Liver (tissue), 9 donors: ENCODE measurements around the gene NTM. TPM values are rescaled to one million over a fixed set of nuclear protein-coding genes. Genes with fewer than 3 reads are reported as not detected.

Experiments
- DNase-seq: peaks from one replicate; pipeline ENCODE4 v3.0.0-alpha.2; 2017; ENCODE audit warnings: low spot score
- H3K27ac ChIP-seq, 2 donors: one replicate each; pipeline ENCODE4 v1.7.0; 2013; ENCODE audit warnings: inconsistent platforms in 2 of 2, low read length in 2 of 2, control low read depth in 1 of 2, low read depth in 1 of 2, mild to moderate bottlenecking in 1 of 2
- H3K27me3 ChIP-seq, 4 donors: one replicate each; pipeline versions ENCODE4 v1.6.1 to v1.7.0; 2013; ENCODE audit warnings: low read length in 3 of 4, inconsistent platforms in 1 of 4, mild to moderate bottlenecking in 1 of 4, moderate library complexity in 1 of 4; ENCODE audit not compliant: control insufficient read depth in 4 of 4, insufficient read depth in 4 of 4
- H3K36me3 ChIP-seq, 4 donors: one replicate each; pipeline versions ENCODE4 v1.6.1 to v1.7.0; 2013; ENCODE audit warnings: low read length in 3 of 4, mild to moderate bottlenecking in 3 of 4, low read depth in 1 of 4, moderate library complexity in 1 of 4; ENCODE audit not compliant: control insufficient read depth in 4 of 4, insufficient read depth in 3 of 4
- H3K4me1 ChIP-seq, 4 donors: one replicate each; pipeline versions ENCODE4 v1.6.1 to v1.7.0; 2013; ENCODE audit warnings: low read length in 3 of 4, mild to moderate bottlenecking in 3 of 4, moderate library complexity in 1 of 4; ENCODE audit not compliant: control insufficient read depth in 4 of 4, insufficient read depth in 4 of 4
- H3K4me3 ChIP-seq, 3 donors: one replicate each; pipeline versions ENCODE4 v1.6.1 to v1.7.0; 2013; ENCODE audit warnings: low read length in 3 of 3, control low read depth in 1 of 3, low read depth in 1 of 3, mild to moderate bottlenecking in 1 of 3
- H3K9ac ChIP-seq, 2 donors: one replicate each; pipeline ENCODE4 v1.7.0; 2013; ENCODE audit warnings: low read length in 2 of 2, mild to moderate bottlenecking in 2 of 2, moderate library complexity in 2 of 2, control low read depth in 1 of 2, low read depth in 1 of 2
- H3K9me3 ChIP-seq, 4 donors: one replicate each; pipeline versions ENCODE4 v1.6.1 to v1.7.0; 2013; ENCODE audit warnings: low read length in 3 of 4; ENCODE audit not compliant: control insufficient read depth in 4 of 4
- ATF3 ChIP-seq: IDR thresholded peaks from 2 replicates; pipeline ENCODE4 v1.6.1; 2016; ENCODE audit warnings: antibody characterized with exemption
- CTCF ChIP-seq: fragments of 150-350 bp; IDR thresholded peaks from 2 replicates; pipeline ENCODE4 v1.5.1; 2017; ENCODE audit warnings: improper control_type of control experiment, low read depth, low read length; ENCODE audit not compliant: missing input control
- EGR1 ChIP-seq, 2 donors: IDR thresholded peaks; 2 replicates each; pipeline ENCODE4 v1.6.1; 2016 to 2018; ENCODE audit warnings: antibody characterized with exemption in 2 of 2, low read depth in 2 of 2
- FOXA1 ChIP-seq: IDR thresholded peaks from 2 replicates; pipeline ENCODE4 v1.6.1; 2016; ENCODE audit warnings: antibody characterized with exemption
- FOXA2 ChIP-seq: IDR thresholded peaks from 2 replicates; pipeline ENCODE4 v1.6.1; 2016; ENCODE audit warnings: antibody characterized with exemption
- GABPA ChIP-seq, 2 donors: IDR thresholded peaks in 1 of 2; conservative IDR thresholded peaks in 1 of 2; 2 replicates each; pipeline ENCODE4 v1.6.1; 2016; ENCODE audit warnings: antibody characterized with exemption in 2 of 2, mild to moderate bottlenecking in 1 of 2, moderate library complexity in 1 of 2
- HNF4A ChIP-seq, 2 donors: conservative IDR thresholded peaks; 2 replicates each; pipeline ENCODE4 v1.6.1; 2016; ENCODE audit warnings: antibody characterized with exemption in 2 of 2, mild to moderate bottlenecking in 2 of 2
- HNF4G ChIP-seq: IDR thresholded peaks from 2 replicates; pipeline ENCODE4 v1.6.1; 2016; ENCODE audit warnings: antibody characterized with exemption
- JUND ChIP-seq, 2 donors: IDR thresholded peaks; 2 replicates each; pipeline ENCODE4 v1.6.1; 2016; ENCODE audit warnings: antibody characterized with exemption in 2 of 2
- MAX ChIP-seq: IDR thresholded peaks from 2 replicates; pipeline ENCODE4 v1.6.1; 2016; ENCODE audit warnings: antibody characterized with exemption
- NR2F2 ChIP-seq: IDR thresholded peaks from 2 replicates; pipeline ENCODE4 v1.6.1; 2016; ENCODE audit warnings: antibody characterized with exemption
- RAD21 ChIP-seq, 2 donors: IDR thresholded peaks; 2 replicates each; pipeline ENCODE4 v1.6.1; 2016; ENCODE audit warnings: antibody characterized with exemption in 2 of 2, mild to moderate bottlenecking in 2 of 2
- REST ChIP-seq: IDR thresholded peaks from 2 replicates; pipeline ENCODE4 v1.6.1; 2016; ENCODE audit warnings: antibody characterized with exemption, mild to moderate bottlenecking
- RXRA ChIP-seq, 2 donors: IDR thresholded peaks; 2 replicates each; pipeline ENCODE4 v1.6.1; 2017 to 2018; ENCODE audit warnings: antibody characterized with exemption in 2 of 2, mild to moderate bottlenecking in 1 of 2
- SP1 ChIP-seq: IDR thresholded peaks from 2 replicates; pipeline ENCODE4 v1.6.1; 2018; ENCODE audit warnings: antibody characterized with exemption, mild to moderate bottlenecking
- TAF1 ChIP-seq: conservative IDR thresholded peaks from 2 replicates; pipeline ENCODE4 v1.6.1; 2016; ENCODE audit warnings: antibody characterized with exemption, mild to moderate bottlenecking
- YY1 ChIP-seq: IDR thresholded peaks from 2 replicates; pipeline ENCODE4 v1.6.1; 2016; ENCODE audit warnings: antibody characterized with exemption, mild to moderate bottlenecking
- ZBTB33 ChIP-seq: IDR thresholded peaks from 2 replicates; pipeline ENCODE4 v1.6.1; 2016; ENCODE audit warnings: antibody characterized with exemption
- WGBS: extraction: QIAGEN DNeasy Blood & Tissue Kit; methylation state at CpG from one replicate; pipeline ENCODE4 v1.1.7; 2013; 5-methylcytosine and 5-hydroxymethylcytosine counted together
- polyA plus RNA-seq, 2 donors: library from polyadenylated mRNA; stranded (reverse) in 1 of 2; unstranded in 1 of 2; fragments of 200-250 nt in 1 of 2; fragments of >200 nt in 1 of 2; fragmentation: Nextera tagmentation in 1 of 2; extraction: Ambion mirVana in 1 of 2; gene quantifications; one replicate each; pipeline versions ENCODE4 v1.2.1 to v1.2.3, GENCODE V29; 2013 to 2015
- total RNA-seq, 2 donors: library from RNA; depleted of rRNA; stranded (reverse); fragments of >200 nt; gene quantifications; one replicate each; pipeline ENCODE4 v1.2.3, GENCODE V29; 2014
- donor health status: healthy.
- donor health status: healthy.
- donor health status: healthy.
- donor health status: healthy.
- donor health status: healthy.

The NTM gene
- total and polyA plus RNA-seq, 4 donors: 0.08 to 1.1 (median 0.08) TPM; not detected in 1

GRCh38 chr11:132256528-132257279, 886.3 kb downstream of the NTM start:
- TF ChIP-seq MAX (no peak), GABPA (IDR thresholded peaks at IDR 0.05 in 1 of 2, conservative IDR thresholded peaks at IDR 0.05 in 1 of 2) (no peak)
- Histone ChIP-seq H3K9me3 (no peaks in the 10 kb centered on the region), H3K27ac (no peak overlapping the region), H3K4me1 (no peaks in the 10 kb centered on the region), H3K36me3 (no peaks in the 10 kb centered on the region), H3K4me3 (no peak overlapping the region), H3K27me3 (no peaks in the 10 kb centered on the region), H3K9ac (no peak overlapping the region)
- no peak for DNase-seq
- WGBS: 85% methylated on average over 17 of the region's 17 CpGs

GRCh38 chr11:132257871-132258270, 887.5 kb downstream of the NTM start:
- TF ChIP-seq ZBTB33: no peak
- no peak for TF ChIP-seq HNF4G
- no peak for TF ChIP-seq ATF3
- TF ChIP-seq HNF4A (conservative IDR thresholded peaks at IDR 0.05): no peak
- no peak for TF ChIP-seq REST
- TF ChIP-seq RXRA (IDR thresholded peaks at IDR 0.05): no peak
- no peak for TF ChIP-seq RAD21 (IDR thresholded peaks at IDR 0.05)
- no peak for TF ChIP-seq CTCF
- TF ChIP-seq YY1: no peak
- TF ChIP-seq SP1: no peak
- TF ChIP-seq FOXA2: no peak
- TF ChIP-seq MAX: no peak
- no peak for TF ChIP-seq FOXA1
- no peak for TF ChIP-seq EGR1 (IDR thresholded peaks at IDR 0.05; ENCODE audit: low read depth in 2 of 2)
- no peak for TF ChIP-seq JUND (IDR thresholded peaks at IDR 0.05)
- no peak for TF ChIP-seq TAF1
- TF ChIP-seq GABPA (IDR thresholded peaks at IDR 0.05 in 1 of 2, conservative IDR thresholded peaks at IDR 0.05 in 1 of 2): no peak
- TF ChIP-seq NR2F2: no peak
- no peaks in the 10 kb centered on the region for H3K36me3 ChIP-seq
- H3K4me3 ChIP-seq: no peak overlapping the region
- no peak overlapping the region for H3K9ac ChIP-seq
- 82% methylated on average over 5 of the region's 5 CpGs for WGBS
- no peak overlapping the region for H3K27ac ChIP-seq
- no peak for DNase-seq
- no peaks in the 10 kb centered on the region for H3K27me3 ChIP-seq
- no peaks in the 10 kb centered on the region for H3K4me1 ChIP-seq
- no peaks in the 10 kb centered on the region for H3K9me3 ChIP-seq
